ENCODE data around the gene GRIK4. TPM values are rescaled to one million over a fixed set of nuclear protein-coding genes. Genes with fewer than 3 reads are reported as not detected.

The GRIK4 gene
- total RNA-seq, 3 donors from 2014 or later (not counting 1 experiment from before 2014, with no cell fraction given): 2.2 to 32.3 (median 21.9) TPM

GRCh38 chr11:120662071-120662676 lies 150.6 kb downstream of the GRIK4 start:
- Mint-ChIP-seq H3K4me1 (peaks cover 13 to 51% of the 10 kb centered on the region in 2 donors), H3K4me3 (no peak overlapping the region), H3K27ac (no peak overlapping the region), H3K36me3 (no peaks in the 10 kb centered on the region), H3K9me3 (no peaks in the 10 kb centered on the region), H3K27me3 (ENCODE audit: low read depth in 2 of 2) (peaks cover 0 to 4% of the 10 kb centered on the region in 2 donors)
- no peak for TF ChIP-seq CTCF (IDR thresholded peaks at IDR 0.05)
- DNase-seq (no peak), ATAC-seq (no peak)
- peaks cover 10% of the 10 kb centered on the region for H3K4me1 ChIP-seq (ENCODE audit: control insufficient read depth, insufficient read depth, low read length)
- H3K4me3 ChIP-seq (ENCODE audit: low read length): no peak overlapping the region
- intact Hi-C loops (cut with micrococcal nuclease): no loop called here
- H3K9me3 ChIP-seq (ENCODE audit: control insufficient read depth, insufficient read depth, low read length): no peaks in the 10 kb centered on the region
- WGBS (ENCODE audit: insufficient coverage): 87% methylated on average over 9 of the region's 9 CpGs
- no peak overlapping the region for H3K27ac ChIP-seq (ENCODE audit: low read length)
- no peaks in the 10 kb centered on the region for H3K27me3 ChIP-seq (ENCODE audit: control insufficient read depth, insufficient read depth, low read length)
- H3K36me3 ChIP-seq (ENCODE audit: control insufficient read depth, insufficient read depth, low read length): no peaks in the 10 kb centered on the region

DNA sequence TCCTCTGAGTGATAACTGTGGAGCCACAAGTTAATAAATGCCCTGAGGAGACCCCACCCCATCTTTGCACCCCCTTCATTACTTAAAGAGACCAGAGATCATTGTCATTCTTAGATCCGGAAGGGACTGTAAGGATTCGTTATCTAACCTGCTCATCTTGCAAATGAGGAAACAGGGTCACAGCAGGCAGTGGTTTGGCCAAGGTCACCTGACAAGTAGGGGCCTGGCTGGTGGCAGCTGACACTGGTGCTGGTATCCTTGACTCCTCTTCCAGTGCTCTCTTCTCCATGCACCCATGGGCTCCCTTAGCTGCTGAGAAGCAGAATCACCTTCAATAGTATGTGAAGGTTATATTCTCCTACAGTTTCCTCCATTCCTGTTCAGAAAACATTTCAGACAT lies 151.6 kb downstream of the GRIK4 start:
- H3K36me3 Mint-ChIP-seq: no peaks in the 10 kb centered on the region
- Histone ChIP-seq H3K27me3 (ENCODE audit: control insufficient read depth, insufficient read depth, low read length) (no peaks in the 10 kb centered on the region), H3K27ac (ENCODE audit: low read length) (no peak overlapping the region), H3K4me1 (ENCODE audit: control insufficient read depth, insufficient read depth, low read length) (peaks cover 6% of the 10 kb centered on the region), H3K36me3 (ENCODE audit: control insufficient read depth, insufficient read depth, low read length) (no peaks in the 10 kb centered on the region), H3K4me3 (ENCODE audit: low read length) (no peak overlapping the region), H3K9me3 (ENCODE audit: control insufficient read depth, insufficient read depth, low read length) (no peaks in the 10 kb centered on the region)
- intact Hi-C loops (cut with micrococcal nuclease): no loop called here
- 43% methylated on average over 2 of the region's 2 CpGs for WGBS (ENCODE audit: insufficient coverage)
- H3K4me3 Mint-ChIP-seq: no peak overlapping the region
- no peak for TF ChIP-seq CTCF (IDR thresholded peaks at IDR 0.05)
- H3K27me3 Mint-ChIP-seq (ENCODE audit: low read depth in 2 of 2): peaks cover 0 to 4% of the 10 kb centered on the region in 2 donors
- no peaks in the 10 kb centered on the region for H3K9me3 Mint-ChIP-seq
- DNase-seq (no peak), ATAC-seq (no peak)
- H3K27ac Mint-ChIP-seq: no peak overlapping the region
- H3K4me1 Mint-ChIP-seq: peaks cover 8 to 42% of the 10 kb centered on the region in 2 donors

DNA sequence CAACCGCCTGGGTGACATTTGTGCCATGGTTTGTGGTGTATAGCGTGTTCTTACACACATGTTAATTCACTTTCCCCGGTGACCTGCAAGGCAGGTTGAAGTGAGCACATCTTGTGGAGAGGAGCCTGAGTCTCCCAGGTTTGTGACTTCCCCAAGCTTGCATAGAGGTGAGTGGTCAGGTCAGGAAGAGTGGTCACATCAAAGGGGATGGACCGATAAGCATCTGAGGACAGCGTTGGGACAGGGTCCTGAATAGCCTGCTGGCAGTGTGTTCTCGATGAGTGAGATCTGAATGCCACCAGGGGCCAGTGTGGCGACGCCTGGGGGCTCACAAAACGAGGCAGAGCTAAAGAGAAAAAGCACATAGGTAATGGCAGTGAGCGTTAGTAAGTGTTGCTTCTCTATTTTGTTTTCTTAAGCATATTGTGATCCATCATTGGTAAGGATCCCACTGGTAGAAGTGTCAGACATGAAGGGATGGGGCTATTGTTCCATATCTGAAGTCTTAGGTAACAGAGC lies 154.6 kb downstream of the GRIK4 start:
- Mint-ChIP-seq H3K36me3 (no peaks in the 10 kb centered on the region), H3K27me3 (ENCODE audit: low read depth in 2 of 2) (no peaks in the 10 kb centered on the region), H3K4me1 (peaks cover 0 to 17% of the 10 kb centered on the region in 2 donors), H3K4me3 (no peak overlapping the region), H3K27ac (no peak overlapping the region), H3K9me3 (no peaks in the 10 kb centered on the region)
- intact Hi-C loops (cut with micrococcal nuclease): no loop called here
- DNase-seq: no peak
- H3K27ac ChIP-seq (ENCODE audit: low read length): no peak overlapping the region
- no peak overlapping the region for H3K4me3 ChIP-seq (ENCODE audit: low read length)
- no peaks in the 10 kb centered on the region for H3K4me1 ChIP-seq (ENCODE audit: control insufficient read depth, insufficient read depth, low read length)
- WGBS (ENCODE audit: insufficient coverage): 63% methylated on average over 10 of the region's 10 CpGs
- no peaks in the 10 kb centered on the region for H3K9me3 ChIP-seq (ENCODE audit: control insufficient read depth, insufficient read depth, low read length)
- no peak for ATAC-seq
- H3K36me3 ChIP-seq (ENCODE audit: control insufficient read depth, insufficient read depth, low read length): no peaks in the 10 kb centered on the region
- H3K27me3 ChIP-seq (ENCODE audit: control insufficient read depth, insufficient read depth, low read length): no peaks in the 10 kb centered on the region
- TF ChIP-seq CTCF (IDR thresholded peaks at IDR 0.05): no peak

GRCh38 chr11:120667281-120667680 lies 155.7 kb downstream of the GRIK4 start:
- no peak overlapping the region for H3K27ac ChIP-seq (ENCODE audit: low read length)
- ATAC-seq (peak in 1 of 3 donors; percentile 19), DNase-seq (no peak)
- H3K36me3 ChIP-seq (ENCODE audit: control insufficient read depth, insufficient read depth, low read length): no peaks in the 10 kb centered on the region
- no peak for TF ChIP-seq CTCF (IDR thresholded peaks at IDR 0.05)
- no peak overlapping the region for H3K4me3 ChIP-seq (ENCODE audit: low read length)
- 53% methylated on average over 14 of the region's 14 CpGs for WGBS (ENCODE audit: insufficient coverage)
- intact Hi-C loops (cut with micrococcal nuclease): no loop called here
- Mint-ChIP-seq H3K9me3 (no peaks in the 10 kb centered on the region), H3K4me1 (peaks cover 0 to 17% of the 10 kb centered on the region in 2 donors), H3K27ac (no peak overlapping the region), H3K27me3 (ENCODE audit: low read depth in 2 of 2) (no peaks in the 10 kb centered on the region), H3K4me3 (no peak overlapping the region), H3K36me3 (no peaks in the 10 kb centered on the region)
- H3K9me3 ChIP-seq (ENCODE audit: control insufficient read depth, insufficient read depth, low read length): no peaks in the 10 kb centered on the region
- no peaks in the 10 kb centered on the region for H3K27me3 ChIP-seq (ENCODE audit: control insufficient read depth, insufficient read depth, low read length)
- H3K4me1 ChIP-seq (ENCODE audit: control insufficient read depth, insufficient read depth, low read length): no peaks in the 10 kb centered on the region

All from natural killer cell (primary cell).